GM18517 (cell line): ENCODE results near the gene SLC66A1.
"Not testable (repeated sequence)": the region's sequence is repeated elsewhere in the genome, so short reads cannot be mapped to it uniquely, and the experiment has no call there.

Experiments
- ATAC-seq: cut with Tn5 transposase; IDR thresholded peaks from one replicate; pipeline ENCODE4 v1.9.1; 2021; ENCODE audit warnings: mild to moderate bottlenecking, moderate library complexity; ENCODE audit not compliant: unreplicated experiment

Gene SLC66A1

DNA sequence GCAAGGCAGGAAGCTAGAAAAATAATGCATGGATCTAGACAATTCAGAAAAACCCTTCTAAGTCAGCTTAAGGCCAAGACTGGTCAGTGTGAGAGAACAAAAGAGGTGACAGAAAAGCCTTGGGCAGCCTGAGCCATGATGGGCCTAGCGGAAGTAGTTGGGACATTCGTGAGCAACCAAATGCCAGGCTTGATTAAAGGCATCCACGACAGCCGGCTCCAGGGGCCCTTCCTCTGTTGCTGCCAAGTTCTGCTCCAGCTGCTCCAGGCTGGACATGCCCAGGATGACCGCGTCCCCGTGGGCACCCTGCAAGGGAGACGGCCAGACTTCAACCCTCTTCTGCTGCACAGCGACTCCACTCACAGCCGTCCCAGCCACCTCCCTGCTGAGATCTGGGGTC, 8.0 kb upstream of the SLC66A1 start:
- not testable (repeated sequence) for ATAC-seq

- no peak for ATAC-seq
These were observed 6.2 kb upstream of the SLC66A1 start for GRCh38 chr1:19305880-19306279.

DNA sequence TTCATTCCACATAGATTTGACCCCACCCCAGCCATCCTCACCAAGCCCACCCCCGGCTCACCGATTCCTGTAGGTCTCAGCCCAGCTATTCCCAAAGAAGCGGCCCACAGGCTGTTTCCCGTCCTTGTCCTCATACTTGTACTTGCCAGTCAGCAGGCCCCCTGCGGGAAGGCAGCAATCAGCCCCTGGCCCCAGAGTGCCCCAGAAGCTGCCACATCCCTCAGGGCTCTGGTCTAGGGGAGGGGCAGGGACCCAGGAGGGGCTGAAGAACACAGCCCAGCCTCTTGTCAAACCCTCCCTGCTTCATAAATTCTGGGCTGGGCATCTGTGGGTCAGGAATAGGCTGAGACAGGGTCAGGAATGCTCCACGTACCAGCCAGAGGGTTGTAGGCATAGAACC, 5.2 kb upstream of the SLC66A1 start:
- no peak for ATAC-seq

GRCh38 chr1:19307794-19308508, 4.2 kb upstream of the SLC66A1 start:
- ATAC-seq, result no peak

DNA sequence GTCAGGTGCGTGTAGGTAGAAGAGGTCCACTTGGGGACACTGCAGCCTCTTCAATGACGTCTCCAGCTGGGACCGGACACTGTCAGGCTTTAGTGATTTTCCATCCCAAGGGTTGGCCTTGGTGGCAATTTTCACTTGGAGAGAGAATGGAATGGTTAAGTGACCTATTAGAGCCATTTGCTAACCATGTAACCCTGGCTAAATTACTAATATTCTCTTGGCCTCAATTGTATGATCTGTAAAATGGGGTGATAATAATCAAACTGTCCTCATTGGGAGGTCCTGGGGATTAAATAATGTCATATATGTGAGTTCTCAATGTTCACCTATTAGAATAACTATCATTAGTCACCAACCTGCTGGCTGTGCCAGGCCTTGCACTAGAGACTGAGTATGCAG, 3.6 kb upstream of the SLC66A1 start:
- no peak for ATAC-seq

DNA sequence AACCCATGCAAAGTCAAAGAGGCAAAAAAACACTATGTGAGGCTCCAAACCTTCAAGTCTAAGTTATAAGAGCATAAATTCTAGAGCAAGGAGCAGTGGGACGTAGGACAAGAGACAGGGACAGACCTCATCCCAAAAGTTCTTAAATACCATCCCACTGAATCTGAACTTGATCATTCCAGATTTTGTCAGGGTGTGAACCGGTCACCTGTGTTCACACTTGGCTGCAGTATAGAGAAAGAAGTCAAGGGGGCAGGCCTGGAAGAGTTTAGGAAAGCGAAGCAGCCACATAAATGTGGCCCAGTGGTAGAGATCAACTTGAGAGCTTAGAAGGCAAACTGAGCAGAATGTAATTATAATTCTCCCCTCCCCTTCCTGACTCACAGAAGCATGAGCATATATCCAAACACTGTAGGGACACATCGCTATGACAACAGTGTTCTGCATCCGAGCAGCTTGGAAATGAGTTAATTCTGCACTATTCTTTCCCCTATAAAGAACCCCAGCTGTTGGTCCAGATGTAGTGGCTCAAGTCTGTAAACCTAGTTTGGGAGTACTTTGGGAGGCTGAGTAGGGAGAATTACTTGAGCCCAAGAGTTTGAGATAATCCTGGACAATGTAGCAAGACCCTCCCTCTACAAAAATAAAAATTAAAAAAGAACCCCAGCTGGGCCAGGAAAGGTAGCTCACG, 2.9 kb upstream of the SLC66A1 start:
- no peak for ATAC-seq

DNA sequence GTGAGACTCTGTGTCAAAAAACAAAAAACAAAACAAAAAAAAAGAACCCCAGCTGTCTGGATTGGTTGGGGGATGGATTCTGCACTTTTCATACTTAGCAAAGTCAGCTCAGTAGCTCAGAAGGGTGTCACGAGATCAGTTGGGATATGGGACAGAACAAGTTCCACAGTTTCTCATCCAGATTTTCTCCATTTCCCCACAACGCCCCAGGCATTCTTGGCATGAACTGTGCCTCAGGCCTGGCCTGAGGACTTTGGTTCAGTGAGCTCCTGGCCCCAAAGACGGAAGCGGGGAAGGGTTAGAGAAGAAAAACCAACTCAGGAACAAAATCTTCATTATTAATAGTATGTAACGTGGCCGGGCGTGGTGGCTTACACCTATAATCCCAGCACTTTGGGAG, 2.1 kb upstream of the SLC66A1 start:
- no peak for ATAC-seq

GRCh38 chr1:19310720-19311502, 1.2 kb upstream of the SLC66A1 start:
- no peak for ATAC-seq

GRCh38 chr1:19311503-19311930, 609 bp upstream of the SLC66A1 start:
- no peak for ATAC-seq

GRCh38 chr1:19312782-19313635, 883 bp downstream of the SLC66A1 start:
- ATAC-seq, result peak; percentile 15

GRCh38 chr1:19313636-19313959, 1.5 kb downstream of the SLC66A1 start:
- no peak for ATAC-seq

DNA sequence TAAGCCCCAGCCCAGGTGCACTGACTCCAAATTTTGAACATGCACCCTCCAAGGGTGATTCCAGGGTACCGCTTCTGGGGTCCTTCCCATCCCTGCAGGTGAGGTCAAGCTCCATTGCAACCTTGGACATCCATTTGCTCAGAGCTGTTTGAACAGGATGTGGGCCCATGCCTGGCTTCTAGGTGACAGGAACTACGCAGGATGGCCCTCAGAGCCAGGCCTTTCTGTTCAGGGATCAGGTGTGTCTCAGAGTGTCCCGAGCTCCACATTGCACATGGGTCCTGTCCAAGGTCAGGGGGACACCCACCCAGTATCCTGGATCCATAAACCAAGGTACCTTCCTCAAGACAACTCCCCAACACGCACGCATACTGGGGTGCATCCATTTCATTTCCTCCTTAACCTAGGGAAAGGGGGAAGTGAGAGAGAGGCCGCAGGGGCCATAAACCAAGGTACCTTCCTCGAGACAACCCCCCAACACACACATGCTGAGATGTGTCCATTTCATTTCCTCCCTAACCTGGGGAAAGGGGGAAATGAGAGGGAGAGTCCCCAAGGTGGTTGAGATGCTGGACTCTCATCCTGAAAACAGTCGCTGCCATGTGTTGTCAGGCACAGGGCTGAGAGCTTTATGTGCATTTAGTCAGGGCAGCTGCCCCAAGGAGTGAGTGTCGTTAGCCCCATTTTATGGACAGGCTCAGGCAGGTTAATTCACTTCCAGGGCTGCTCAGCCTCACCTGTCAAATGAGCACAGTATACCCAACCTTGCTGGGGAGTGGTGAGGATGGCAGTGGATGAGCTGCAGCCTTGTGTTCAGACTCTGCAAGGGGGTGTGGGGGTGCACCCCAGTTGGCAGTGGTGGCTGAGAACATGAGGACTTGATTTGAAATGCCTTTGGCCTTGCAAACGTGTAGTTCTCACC, 2.1 kb downstream of the SLC66A1 start:
- ATAC-seq, result no peak

- no peak for ATAC-seq
These were observed 3.5 kb downstream of the SLC66A1 start for GRCh38 chr1:19315378-19316198.

- ATAC-seq, result no peak
These were observed 5.2 kb downstream of the SLC66A1 start for GRCh38 chr1:19317126-19317910.

DNA sequence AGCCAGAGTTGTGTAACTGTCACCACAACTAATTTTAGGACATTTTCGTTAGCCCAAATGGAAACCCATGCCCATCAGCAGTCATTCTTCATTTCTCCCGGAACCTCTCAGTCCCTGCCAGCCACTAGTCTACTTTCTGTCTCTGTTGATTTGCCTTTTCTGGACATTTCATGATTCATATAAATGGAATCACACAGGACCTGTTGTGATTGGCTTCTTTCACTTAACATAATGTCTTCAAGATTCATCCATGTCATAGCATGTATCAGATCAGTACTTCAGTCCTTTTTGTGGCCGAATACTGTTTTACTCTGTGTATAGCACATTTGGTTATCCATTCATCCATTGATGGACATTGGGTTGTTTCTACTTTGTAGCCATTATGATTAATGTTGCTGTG, 7.1 kb downstream of the SLC66A1 start:
- no peak for ATAC-seq

DNA sequence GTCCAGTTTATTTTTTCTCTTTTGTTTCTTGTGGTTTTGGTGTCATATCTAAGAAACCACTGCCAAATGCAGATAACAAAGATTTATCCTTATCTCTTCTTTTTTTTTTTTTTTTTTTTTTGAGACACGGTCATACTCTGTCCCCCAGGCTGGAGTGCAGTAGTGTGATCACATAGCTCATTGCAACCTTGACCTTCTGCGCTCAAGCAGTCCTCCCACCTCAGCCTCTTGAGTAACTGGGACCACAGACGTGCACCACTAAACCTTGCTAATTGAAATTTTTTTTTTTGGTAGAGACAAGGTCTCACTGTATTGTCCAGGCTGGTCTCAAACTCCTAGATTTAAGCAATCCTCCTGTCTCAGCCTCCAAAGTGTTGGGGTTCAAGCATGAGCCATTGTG, 8.9 kb downstream of the SLC66A1 start:
- ATAC-seq, result no peak

DNA sequence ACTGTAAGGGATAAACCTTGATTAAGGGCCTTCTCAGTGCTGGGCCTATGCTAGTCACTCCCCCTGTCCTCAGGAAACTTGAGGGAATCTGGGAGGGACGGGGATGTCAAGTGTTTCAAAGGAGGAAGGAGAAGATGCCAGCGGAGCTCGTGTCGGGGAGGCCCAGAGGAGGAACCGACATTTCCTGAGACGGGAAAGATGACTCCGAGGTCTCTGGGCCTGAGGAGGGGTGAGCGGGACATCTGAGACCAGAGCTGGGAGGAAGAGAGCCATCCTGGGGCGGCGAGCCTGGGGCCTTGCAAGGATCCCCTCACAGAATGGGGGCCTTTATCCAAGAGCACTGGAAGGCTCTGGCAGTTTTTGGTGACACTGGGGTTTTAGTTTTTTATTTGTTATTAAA, 10.4 kb downstream of the SLC66A1 start:
- ATAC-seq, result no peak

DNA sequence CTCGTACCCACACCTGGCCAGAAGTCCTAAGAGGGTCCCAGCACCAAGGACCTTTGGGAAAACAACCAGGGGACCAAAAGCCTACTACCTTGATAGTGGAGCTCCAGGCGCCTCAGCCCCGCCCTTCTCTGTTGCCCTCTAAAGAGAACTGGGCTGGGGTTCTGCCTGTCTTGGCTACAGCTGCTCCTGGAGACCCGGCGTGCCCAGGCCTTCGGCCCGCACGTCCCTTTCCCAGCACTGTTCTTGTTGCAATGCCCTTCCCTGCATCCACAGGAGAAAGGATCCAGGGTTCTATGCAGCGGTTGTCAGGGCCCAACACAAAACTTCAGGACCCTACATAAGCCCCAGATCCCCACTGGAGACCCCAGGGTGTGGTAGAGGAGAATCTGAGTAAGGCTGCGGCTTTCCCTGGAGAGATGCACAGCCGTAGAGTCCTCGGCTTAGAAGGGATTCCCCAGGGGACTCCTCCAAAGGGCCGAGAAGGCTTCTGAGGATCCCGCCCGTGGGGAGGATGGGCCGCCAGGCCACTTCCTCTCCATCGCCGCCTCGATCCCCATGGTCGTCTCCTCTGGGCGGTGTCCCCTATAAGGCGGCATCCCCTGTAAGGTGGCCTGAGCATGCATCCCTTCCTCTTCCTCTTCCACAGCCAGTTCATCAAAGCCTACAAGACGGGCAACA, 12.0 kb downstream of the SLC66A1 start:
- no peak for ATAC-seq
